ENCODE data around the gene METTL8. TPM values are rescaled to one million over a fixed set of nuclear protein-coding genes. Genes with fewer than 3 reads are reported as not detected.

Gene METTL8
- total RNA-seq, 4 donors from 2014 or later: 6.9 to 33.0 (median 17.7) TPM

DNA sequence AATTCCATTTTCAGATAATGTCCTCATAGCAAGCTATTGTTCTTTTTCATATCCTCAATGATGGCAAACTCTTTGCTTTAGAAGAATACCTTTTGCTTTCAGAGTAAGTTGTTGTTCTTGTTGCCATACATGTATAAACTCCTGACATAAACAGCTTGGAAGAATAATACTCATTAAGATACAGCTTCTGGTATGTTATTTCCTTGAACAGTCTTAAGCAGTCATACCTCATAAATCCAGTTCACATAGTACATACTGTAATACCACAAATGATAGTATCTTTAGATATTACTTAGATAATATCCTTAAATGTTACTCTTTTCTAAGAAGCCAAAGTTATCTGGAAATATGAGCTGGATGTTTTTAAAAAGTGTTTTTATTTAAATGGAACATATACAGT is 23.2 kb downstream of the METTL8 start:
- no peaks in the 10 kb centered on the region for H3K27me3 ChIP-seq
- no peaks in the 10 kb centered on the region for H3K4me1 ChIP-seq
- DNase-seq: no peak
- H3K9me3 ChIP-seq: no peaks in the 10 kb centered on the region
- H3K4me3 ChIP-seq: no peak overlapping the region
- H3K27ac ChIP-seq: no peak overlapping the region
- H3K36me3 ChIP-seq: no peaks in the 10 kb centered on the region
- intact Hi-C loops (cut with DNase I; ENCODE audit: low total_unique reads): no loop called here
- TF ChIP-seq, protein P1, sequence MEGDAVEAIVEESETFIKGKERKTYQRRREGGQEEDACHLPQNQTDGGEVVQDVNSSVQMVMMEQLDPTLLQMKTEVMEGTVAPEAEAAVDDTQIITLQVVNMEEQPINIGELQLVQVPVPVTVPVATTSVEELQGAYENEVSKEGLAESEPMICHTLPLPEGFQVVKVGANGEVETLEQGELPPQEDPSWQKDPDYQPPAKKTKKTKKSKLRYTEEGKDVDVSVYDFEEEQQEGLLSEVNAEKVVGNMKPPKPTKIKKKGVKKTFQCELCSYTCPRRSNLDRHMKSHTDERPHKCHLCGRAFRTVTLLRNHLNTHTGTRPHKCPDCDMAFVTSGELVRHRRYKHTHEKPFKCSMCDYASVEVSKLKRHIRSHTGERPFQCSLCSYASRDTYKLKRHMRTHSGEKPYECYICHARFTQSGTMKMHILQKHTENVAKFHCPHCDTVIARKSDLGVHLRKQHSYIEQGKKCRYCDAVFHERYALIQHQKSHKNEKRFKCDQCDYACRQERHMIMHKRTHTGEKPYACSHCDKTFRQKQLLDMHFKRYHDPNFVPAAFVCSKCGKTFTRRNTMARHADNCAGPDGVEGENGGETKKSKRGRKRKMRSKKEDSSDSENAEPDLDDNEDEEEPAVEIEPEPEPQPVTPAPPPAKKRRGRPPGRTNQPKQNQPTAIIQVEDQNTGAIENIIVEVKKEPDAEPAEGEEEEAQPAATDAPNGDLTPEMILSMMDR (IDR thresholded peaks at IDR 0.05): no peak
- no peak for TF ChIP-seq POLR2A (IDR thresholded peaks at IDR 0.05)

DNA sequence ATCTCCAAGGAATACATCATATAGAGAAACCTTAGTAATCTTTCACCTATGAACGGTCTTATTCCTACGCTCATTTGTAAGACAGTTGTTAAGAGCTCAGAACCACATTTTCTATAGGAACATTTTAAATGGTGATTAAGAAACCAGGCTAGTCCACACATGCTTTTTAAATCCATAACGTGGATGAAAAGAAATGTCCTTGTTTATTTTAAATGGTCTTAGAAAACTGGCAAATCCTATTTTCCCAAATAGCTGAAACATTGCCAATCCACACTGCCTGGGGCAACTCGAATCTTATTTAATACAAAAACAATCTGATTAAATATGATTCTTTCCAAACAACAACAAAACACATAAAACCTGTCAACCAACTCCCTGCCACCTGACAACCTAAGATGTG is 23.7 kb downstream of the METTL8 start:
- H3K27ac ChIP-seq: no peak overlapping the region
- no peaks in the 10 kb centered on the region for H3K9me3 ChIP-seq
- no peak for DNase-seq
- no peak for TF ChIP-seq POLR2A (IDR thresholded peaks at IDR 0.05)
- TF ChIP-seq, protein P1 (IDR thresholded peaks at IDR 0.05): no peak
- no peak overlapping the region for H3K4me3 ChIP-seq
- no peaks in the 10 kb centered on the region for H3K36me3 ChIP-seq
- no peaks in the 10 kb centered on the region for H3K4me1 ChIP-seq
- intact Hi-C loops (cut with DNase I; ENCODE audit: low total_unique reads): no loop called here
- H3K27me3 ChIP-seq: no peaks in the 10 kb centered on the region

DNA sequence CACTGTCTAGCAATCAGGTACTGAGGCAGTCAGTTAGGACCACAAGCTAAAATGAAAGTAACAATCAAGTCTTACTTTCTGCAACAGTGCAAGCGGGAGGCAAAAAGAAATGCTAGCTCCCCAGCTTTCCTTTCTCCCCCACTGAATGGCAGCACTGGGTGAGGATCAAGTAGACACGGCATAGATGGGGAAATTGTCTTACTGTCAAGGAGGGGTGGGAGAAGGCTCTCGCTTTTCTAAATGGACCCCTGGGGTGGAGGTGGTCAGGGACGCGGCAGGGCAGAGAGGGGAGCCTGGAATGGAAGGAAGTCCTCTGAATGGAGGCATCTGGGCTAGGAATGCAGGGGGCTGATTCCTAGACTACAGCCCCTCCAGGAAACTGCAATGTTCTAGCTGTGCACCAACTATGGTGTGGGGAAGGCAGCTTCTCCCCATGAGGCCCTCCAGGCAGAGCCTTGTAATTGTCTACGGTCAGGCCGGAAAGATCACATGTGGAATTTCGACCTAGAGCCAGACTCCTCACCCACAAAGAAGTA is 24.3 kb downstream of the METTL8 start:
- H3K36me3 ChIP-seq: no peaks in the 10 kb centered on the region
- H3K4me1 ChIP-seq: no peaks in the 10 kb centered on the region
- H3K27ac ChIP-seq: no peak overlapping the region
- H3K4me3 ChIP-seq: no peak overlapping the region
- no peaks in the 10 kb centered on the region for H3K9me3 ChIP-seq
- intact Hi-C loops (cut with DNase I; ENCODE audit: low total_unique reads): no loop called here
- H3K27me3 ChIP-seq: no peaks in the 10 kb centered on the region
- DNase-seq: no peak
- TF ChIP-seq, protein P1 (IDR thresholded peaks at IDR 0.05): no peak
- TF ChIP-seq POLR2A (IDR thresholded peaks at IDR 0.05): no peak

DNA sequence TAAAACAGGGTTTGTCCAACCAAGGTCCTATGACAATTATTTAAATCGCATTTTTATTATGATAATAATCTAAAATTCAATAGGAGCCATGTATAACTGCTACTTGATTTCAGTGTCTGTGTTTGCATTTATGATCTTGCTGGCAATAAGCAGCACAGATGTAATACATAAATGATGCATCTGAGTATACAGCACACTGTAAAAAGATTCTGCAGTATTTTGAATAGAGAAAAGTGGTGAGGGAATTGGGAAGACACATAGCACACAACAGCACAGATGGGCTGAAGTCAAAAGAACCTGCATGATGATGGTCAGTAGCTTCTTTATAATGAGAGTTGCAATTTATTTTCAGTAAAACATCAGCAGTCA is 26.1 kb downstream of the METTL8 start:
- Histone ChIP-seq H3K27me3 (no peaks in the 10 kb centered on the region), H3K27ac (no peak overlapping the region), H3K9me3 (no peaks in the 10 kb centered on the region), H3K4me3 (no peak overlapping the region), H3K4me1 (no peaks in the 10 kb centered on the region), H3K36me3 (no peaks in the 10 kb centered on the region)
- TF ChIP-seq, protein P1 (IDR thresholded peaks at IDR 0.05): no peak
- TF ChIP-seq POLR2A (IDR thresholded peaks at IDR 0.05): no peak
- intact Hi-C loops (cut with DNase I; ENCODE audit: low total_unique reads): no loop called here
- no peak for DNase-seq

DNA sequence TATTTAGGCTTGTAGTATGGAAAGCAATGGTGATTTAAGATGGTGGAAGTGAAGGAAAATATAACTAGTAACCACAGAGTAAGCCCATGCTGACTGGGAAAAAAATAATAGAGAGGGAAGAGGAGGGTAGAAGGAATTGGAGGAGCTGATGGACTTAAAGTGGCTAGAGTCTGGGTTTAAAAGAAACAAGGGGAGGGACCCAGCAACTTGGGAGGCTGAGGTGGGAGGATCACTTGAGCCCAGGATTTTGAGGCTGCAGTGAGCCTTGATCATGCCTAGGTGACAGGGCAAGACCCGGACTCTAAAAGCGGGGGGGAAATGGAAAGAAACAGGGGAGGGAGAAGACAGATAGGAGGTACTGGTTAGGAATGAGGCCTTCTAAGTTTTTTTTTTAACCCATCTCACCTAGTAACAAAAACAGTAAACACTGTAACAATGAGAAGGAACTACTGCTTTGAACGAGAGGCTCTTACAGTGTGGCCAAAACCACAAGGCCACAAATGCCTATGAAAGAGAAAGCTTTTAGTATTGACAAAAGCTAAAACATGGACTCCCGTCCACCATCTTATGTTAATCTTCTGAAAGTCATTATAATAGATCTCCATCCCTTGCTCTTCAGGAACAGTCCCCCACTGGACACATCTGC is 26.6 kb downstream of the METTL8 start:
- DNase-seq: no peak
- no peaks in the 10 kb centered on the region for H3K4me1 ChIP-seq
- no peaks in the 10 kb centered on the region for H3K36me3 ChIP-seq
- intact Hi-C loops (cut with DNase I; ENCODE audit: low total_unique reads): no loop called here
- H3K27me3 ChIP-seq: no peaks in the 10 kb centered on the region
- no peak overlapping the region for H3K27ac ChIP-seq
- TF ChIP-seq, protein P1 (IDR thresholded peaks at IDR 0.05): no peak
- no peak for TF ChIP-seq POLR2A (IDR thresholded peaks at IDR 0.05)
- no peaks in the 10 kb centered on the region for H3K9me3 ChIP-seq
- H3K4me3 ChIP-seq: no peak overlapping the region

All from uterus (tissue), 4 donors.